ENCODE measurements around the gene FKBP5.

DNA sequence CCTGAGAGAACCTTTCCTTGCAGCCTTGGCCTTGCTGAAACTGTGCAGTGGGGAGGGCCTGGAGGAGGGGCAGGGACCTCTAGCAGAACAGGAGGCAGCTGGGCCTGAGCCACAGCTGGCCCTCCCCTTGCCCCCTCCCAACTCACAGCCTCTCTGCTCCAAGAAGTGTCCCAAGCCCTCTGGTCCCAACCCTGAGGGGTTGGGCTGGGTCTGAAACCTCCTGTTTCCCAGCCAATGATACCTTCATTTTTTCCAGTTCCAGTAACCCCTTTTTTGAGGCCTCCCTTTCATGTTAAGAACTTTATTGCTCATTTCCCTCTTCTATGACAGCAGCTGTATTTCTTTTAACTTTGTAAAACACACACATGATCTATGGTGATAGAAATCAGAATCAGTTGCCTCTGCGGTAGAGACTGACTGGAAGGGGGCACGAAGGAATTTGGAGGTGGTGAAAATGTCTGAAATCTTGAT is 30.2 kb upstream of the FKBP5 start:
- no peak for TF ChIP-seq POLR2A (IDR thresholded peaks at IDR 0.05)
- TF ChIP-seq POLR2AphosphoS5 (IDR thresholded peaks at IDR 0.05), result no peak
- TF ChIP-seq, protein P1, sequence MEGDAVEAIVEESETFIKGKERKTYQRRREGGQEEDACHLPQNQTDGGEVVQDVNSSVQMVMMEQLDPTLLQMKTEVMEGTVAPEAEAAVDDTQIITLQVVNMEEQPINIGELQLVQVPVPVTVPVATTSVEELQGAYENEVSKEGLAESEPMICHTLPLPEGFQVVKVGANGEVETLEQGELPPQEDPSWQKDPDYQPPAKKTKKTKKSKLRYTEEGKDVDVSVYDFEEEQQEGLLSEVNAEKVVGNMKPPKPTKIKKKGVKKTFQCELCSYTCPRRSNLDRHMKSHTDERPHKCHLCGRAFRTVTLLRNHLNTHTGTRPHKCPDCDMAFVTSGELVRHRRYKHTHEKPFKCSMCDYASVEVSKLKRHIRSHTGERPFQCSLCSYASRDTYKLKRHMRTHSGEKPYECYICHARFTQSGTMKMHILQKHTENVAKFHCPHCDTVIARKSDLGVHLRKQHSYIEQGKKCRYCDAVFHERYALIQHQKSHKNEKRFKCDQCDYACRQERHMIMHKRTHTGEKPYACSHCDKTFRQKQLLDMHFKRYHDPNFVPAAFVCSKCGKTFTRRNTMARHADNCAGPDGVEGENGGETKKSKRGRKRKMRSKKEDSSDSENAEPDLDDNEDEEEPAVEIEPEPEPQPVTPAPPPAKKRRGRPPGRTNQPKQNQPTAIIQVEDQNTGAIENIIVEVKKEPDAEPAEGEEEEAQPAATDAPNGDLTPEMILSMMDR (IDR thresholded peaks at IDR 0.05), result no peak
- TF ChIP-seq EP300 (IDR thresholded peaks at IDR 0.05), result no peak

Measured in stomach (tissue), 4 donors.